ENCODE results near the gene RAB35. TPM values are rescaled to one million over a fixed set of nuclear protein-coding genes. Genes with fewer than 3 reads are reported as not detected.

RAB35 gene
- total RNA-seq, 1 donor from 2014 or later, result 30.9 TPM

DNA sequence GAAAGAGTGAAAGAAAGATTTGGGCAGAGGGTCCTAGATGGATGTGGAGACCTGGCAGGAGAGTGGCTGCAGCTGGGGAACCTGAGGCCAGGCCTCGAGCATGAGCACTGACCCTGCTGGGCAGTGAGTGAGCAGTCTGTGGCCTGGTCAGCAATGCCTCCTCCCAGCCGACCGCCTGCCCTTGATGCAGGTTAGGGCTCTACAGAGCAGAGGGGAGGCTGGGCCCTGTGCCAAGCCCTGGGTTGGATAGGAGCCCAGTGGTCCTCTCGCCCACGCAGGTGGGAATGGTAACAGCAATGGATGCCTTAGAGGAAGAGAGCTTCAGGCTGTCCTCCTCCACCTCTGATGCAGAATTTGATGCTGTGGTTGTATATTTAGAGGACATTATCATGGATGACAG lies 59.8 kb downstream of the RAB35 start:
- H3K36me3 ChIP-seq, result no peaks in the 10 kb centered on the region
- H3K4me1 ChIP-seq, result peaks cover 10% of the 10 kb centered on the region
- no peak overlapping the region for H3K4me3 ChIP-seq
- TF ChIP-seq POLR2A (IDR thresholded peaks at IDR 0.05) (no peak), POLR2AphosphoS5 (IDR thresholded peaks at IDR 0.05; ENCODE audit: insufficient read depth in 1 of 2, low read depth in 1 of 2) (no peak)
- TF ChIP-seq, protein P1, sequence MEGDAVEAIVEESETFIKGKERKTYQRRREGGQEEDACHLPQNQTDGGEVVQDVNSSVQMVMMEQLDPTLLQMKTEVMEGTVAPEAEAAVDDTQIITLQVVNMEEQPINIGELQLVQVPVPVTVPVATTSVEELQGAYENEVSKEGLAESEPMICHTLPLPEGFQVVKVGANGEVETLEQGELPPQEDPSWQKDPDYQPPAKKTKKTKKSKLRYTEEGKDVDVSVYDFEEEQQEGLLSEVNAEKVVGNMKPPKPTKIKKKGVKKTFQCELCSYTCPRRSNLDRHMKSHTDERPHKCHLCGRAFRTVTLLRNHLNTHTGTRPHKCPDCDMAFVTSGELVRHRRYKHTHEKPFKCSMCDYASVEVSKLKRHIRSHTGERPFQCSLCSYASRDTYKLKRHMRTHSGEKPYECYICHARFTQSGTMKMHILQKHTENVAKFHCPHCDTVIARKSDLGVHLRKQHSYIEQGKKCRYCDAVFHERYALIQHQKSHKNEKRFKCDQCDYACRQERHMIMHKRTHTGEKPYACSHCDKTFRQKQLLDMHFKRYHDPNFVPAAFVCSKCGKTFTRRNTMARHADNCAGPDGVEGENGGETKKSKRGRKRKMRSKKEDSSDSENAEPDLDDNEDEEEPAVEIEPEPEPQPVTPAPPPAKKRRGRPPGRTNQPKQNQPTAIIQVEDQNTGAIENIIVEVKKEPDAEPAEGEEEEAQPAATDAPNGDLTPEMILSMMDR (IDR thresholded peaks at IDR 0.05), result no peak
- intact Hi-C loops (cut with DNase I), result no loop called here
- no peaks in the 10 kb centered on the region for H3K27me3 ChIP-seq
- H3K9me3 ChIP-seq, result no peaks in the 10 kb centered on the region
- DNase-seq (ENCODE audit: extremely low spot score in 2 of 2), result no peak
- H3K27ac ChIP-seq, result no peak overlapping the region

DNA sequence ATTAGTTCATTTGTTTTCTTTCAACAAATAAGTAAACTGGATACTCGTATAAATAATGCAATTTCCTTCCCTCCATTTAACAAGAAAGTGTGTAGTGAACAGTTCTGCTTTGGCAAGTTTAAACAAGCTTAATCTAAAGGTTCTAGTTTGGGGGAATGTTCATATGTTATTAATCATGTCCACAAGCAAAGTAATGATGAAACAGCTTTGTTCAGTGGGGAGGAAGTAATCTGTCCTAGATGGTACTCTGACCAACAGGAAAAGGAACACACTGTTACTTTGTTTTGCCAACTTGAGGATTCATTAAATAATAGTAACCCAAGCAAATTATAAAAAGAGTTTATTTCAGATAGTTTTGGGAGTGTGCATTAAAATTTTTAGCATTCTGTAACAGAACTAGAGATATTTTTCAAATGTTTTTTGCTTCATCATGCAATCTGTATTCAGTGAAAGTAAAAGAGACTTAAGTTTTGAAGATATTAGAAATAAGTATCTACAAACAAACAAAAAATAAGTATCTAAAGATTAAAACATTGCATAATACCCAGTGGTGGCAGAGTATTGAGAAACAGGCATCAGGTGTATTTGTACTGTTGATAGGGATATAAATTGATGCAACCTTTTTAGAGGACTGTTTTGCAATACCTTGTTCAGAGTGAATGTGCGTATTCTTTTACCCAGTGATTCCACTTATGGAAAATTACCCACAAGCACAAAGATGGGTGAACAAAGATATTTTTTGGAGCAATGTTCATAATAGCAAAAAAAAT lies 61.1 kb downstream of the RAB35 start:
- intact Hi-C loops (cut with DNase I), result no loop called here
- TF ChIP-seq POLR2AphosphoS5 (IDR thresholded peaks at IDR 0.05; ENCODE audit: insufficient read depth in 1 of 2, low read depth in 1 of 2), result peak in 1 of 2 donors; percentile 73
- no peak for TF ChIP-seq POLR2A (IDR thresholded peaks at IDR 0.05)
- Histone ChIP-seq H3K4me3 (no peak overlapping the region), H3K27ac (no peak overlapping the region), H3K36me3 (no peaks in the 10 kb centered on the region), H3K27me3 (no peaks in the 10 kb centered on the region), H3K4me1 (peaks cover 5% of the 10 kb centered on the region), H3K9me3 (no peaks in the 10 kb centered on the region)
- no peak for DNase-seq (ENCODE audit: extremely low spot score in 2 of 2)

DNA sequence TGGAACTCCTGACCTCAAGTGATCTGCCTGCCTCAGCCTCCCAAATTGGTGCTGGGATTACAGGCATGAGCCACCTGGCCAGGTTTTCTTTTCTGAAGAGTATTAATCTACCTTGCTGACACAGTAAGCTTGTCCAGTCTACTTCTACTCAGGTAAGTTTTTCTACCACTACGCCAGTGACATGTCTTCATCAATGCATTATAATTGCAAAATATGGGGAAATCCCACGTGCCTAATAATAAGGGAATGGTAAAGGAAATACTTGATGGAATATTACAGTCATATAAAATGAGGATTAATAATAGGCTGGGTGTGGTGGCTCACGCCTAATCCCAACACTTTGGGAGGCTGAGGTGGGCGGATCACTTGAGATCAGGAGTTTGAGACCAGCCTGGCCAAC lies 62.3 kb downstream of the RAB35 start:
- Histone ChIP-seq H3K4me1 (peaks cover 5% of the 10 kb centered on the region), H3K27me3 (no peaks in the 10 kb centered on the region), H3K9me3 (no peaks in the 10 kb centered on the region), H3K27ac (no peak overlapping the region), H3K4me3 (no peak overlapping the region), H3K36me3 (no peaks in the 10 kb centered on the region)
- no peak for DNase-seq (ENCODE audit: extremely low spot score in 2 of 2)
- intact Hi-C loops (cut with DNase I), result no loop called here
- TF ChIP-seq POLR2A (IDR thresholded peaks at IDR 0.05) (no peak), POLR2AphosphoS5 (IDR thresholded peaks at IDR 0.05; ENCODE audit: insufficient read depth in 1 of 2, low read depth in 1 of 2) (no peak)
- TF ChIP-seq, protein P1 (IDR thresholded peaks at IDR 0.05), result no peak

DNA sequence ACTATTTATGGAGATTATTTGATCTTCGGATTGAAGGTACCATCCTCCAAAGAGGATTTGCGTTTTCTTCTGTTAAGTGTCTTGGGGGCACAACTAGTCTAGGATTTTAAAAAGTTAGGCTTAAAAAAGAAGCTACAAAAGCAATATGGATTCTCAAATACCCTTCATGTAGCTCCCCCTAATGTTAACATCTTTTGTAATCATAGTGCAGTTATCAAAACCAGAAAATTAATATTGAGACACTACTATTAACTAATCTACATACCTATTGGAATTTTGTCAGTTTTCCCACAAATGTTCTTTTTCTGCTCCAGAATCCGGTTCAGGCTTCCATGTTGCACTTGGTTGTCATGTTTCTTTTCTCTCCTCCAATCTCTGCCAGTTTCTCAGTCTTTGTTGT lies 65.0 kb downstream of the RAB35 start:
- H3K27ac ChIP-seq, result no peak overlapping the region
- no peaks in the 10 kb centered on the region for H3K27me3 ChIP-seq
- intact Hi-C loops (cut with DNase I), result no loop called here
- TF ChIP-seq POLR2A (IDR thresholded peaks at IDR 0.05), result no peak
- no peak for TF ChIP-seq POLR2AphosphoS5 (IDR thresholded peaks at IDR 0.05; ENCODE audit: insufficient read depth in 1 of 2, low read depth in 1 of 2)
- TF ChIP-seq, protein P1 (IDR thresholded peaks at IDR 0.05), result no peak
- H3K4me1 ChIP-seq, result peaks cover 5% of the 10 kb centered on the region
- DNase-seq (ENCODE audit: extremely low spot score in 2 of 2), result no peak
- H3K36me3 ChIP-seq, result no peaks in the 10 kb centered on the region
- no peak overlapping the region for H3K4me3 ChIP-seq
- no peaks in the 10 kb centered on the region for H3K9me3 ChIP-seq

DNA sequence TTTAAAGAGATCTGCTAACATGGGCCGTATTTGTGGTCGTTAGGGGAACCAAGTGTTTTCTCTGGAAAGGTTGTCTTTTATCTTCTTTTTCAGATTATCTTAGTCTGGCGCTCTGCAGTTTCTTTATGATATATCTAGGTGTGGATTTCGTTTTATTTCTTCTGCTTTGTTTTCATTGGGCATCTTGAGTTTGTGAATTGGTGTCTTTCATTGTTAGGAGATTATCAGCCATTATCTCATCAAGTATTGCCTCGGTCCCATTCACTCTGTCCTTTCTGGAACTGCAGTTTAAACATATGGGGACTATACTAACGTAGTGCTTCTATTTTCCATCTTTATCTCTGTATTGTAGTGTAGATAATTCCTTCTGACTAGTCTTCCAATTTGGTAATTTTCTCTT lies 67.1 kb downstream of the RAB35 start:
- intact Hi-C loops (cut with DNase I), result no loop called here
- no peak overlapping the region for H3K4me3 ChIP-seq
- TF ChIP-seq, protein P1 (IDR thresholded peaks at IDR 0.05), result no peak
- TF ChIP-seq POLR2A (IDR thresholded peaks at IDR 0.05) (no peak), POLR2AphosphoS5 (IDR thresholded peaks at IDR 0.05; ENCODE audit: insufficient read depth in 1 of 2, low read depth in 1 of 2) (no peak)
- no peaks in the 10 kb centered on the region for H3K36me3 ChIP-seq
- H3K27me3 ChIP-seq, result no peaks in the 10 kb centered on the region
- H3K27ac ChIP-seq, result no peak overlapping the region
- DNase-seq (ENCODE audit: extremely low spot score in 2 of 2), result no peak
- no peaks in the 10 kb centered on the region for H3K4me1 ChIP-seq
- H3K9me3 ChIP-seq, result no peaks in the 10 kb centered on the region

Measured in vagina (tissue), 2 donors.